Measurements from ENCODE around the gene COX19. TPM values are rescaled to one million over a fixed set of nuclear protein-coding genes. Genes with fewer than 3 reads are reported as not detected.

Gene COX19
- total RNA-seq, 4 donors from 2014 or later = 4.7 to 6.5 (median 5.2) TPM

- TF ChIP-seq POLR2A (IDR thresholded peaks at IDR 0.05) (no peak), CTCF (IDR thresholded peaks at IDR 0.05 in 4 of 5, conservative IDR thresholded peaks at IDR 0.05 in 1 of 5) (no peak)
- no peak for DNase-seq
- Histone ChIP-seq H3K27me3 (no peaks in the 10 kb centered on the region), H3K9me3 (no peaks in the 10 kb centered on the region), H3K36me3 (peaks cover 0 to 46% of the 10 kb centered on the region in 2 donors), H3K27ac (no peak overlapping the region), H3K4me3 (no peak overlapping the region), H3K4me1 (peaks cover 15 to 18% of the 10 kb centered on the region in 2 donors)
- in situ Hi-C loops (cut with MboI; ENCODE audit: low sequenced_read_pairs in 4 of 4) = no loop called here
- ATAC-seq = no peak
- intact Hi-C loops (cut with DNase I; ENCODE audit: low total_unique reads) = no loop called here
Measured at GRCh38 chr7:972110-972509, 3.2 kb downstream of the COX19 start.

- Histone ChIP-seq H3K4me3 (no peak overlapping the region), H3K27me3 (no peaks in the 10 kb centered on the region), H3K36me3 (peaks cover 0 to 49% of the 10 kb centered on the region in 2 donors), H3K9me3 (no peaks in the 10 kb centered on the region), H3K4me1 (peaks cover 18 to 19% of the 10 kb centered on the region in 2 donors), H3K27ac (no peak overlapping the region)
- DNase-seq (no peak), ATAC-seq (no peak)
- in situ Hi-C loops (cut with MboI; ENCODE audit: low sequenced_read_pairs in 4 of 4) (no loop called here), intact Hi-C loops (cut with DNase I; ENCODE audit: low total_unique reads) (no loop called here)
- TF ChIP-seq POLR2A (IDR thresholded peaks at IDR 0.05) = no peak
- TF ChIP-seq CTCF (IDR thresholded peaks at IDR 0.05 in 4 of 5, conservative IDR thresholded peaks at IDR 0.05 in 1 of 5) = no peak
Measured at GRCh38 chr7:970744-971143, 4.6 kb downstream of the COX19 start.

GRCh38 chr7:969403-969802 is 5.9 kb downstream of the COX19 start:
- Histone ChIP-seq H3K4me1 (peaks cover 28 to 30% of the 10 kb centered on the region in 2 donors), H3K9me3 (no peaks in the 10 kb centered on the region), H3K27me3 (no peaks in the 10 kb centered on the region), H3K27ac (no peak overlapping the region), H3K4me3 (no peak overlapping the region), H3K36me3 (peaks cover 0 to 49% of the 10 kb centered on the region in 2 donors)
- intact Hi-C loops (cut with DNase I; ENCODE audit: low total_unique reads) = no loop called here
- in situ Hi-C loops (cut with MboI; ENCODE audit: low sequenced_read_pairs in 4 of 4) = no loop called here
- DNase-seq (no peak), ATAC-seq (no peak)
- TF ChIP-seq CTCF (IDR thresholded peaks at IDR 0.05 in 4 of 5, conservative IDR thresholded peaks at IDR 0.05 in 1 of 5) (no peak), POLR2A (IDR thresholded peaks at IDR 0.05) (no peak)

GRCh38 chr7:968205-969105 is 6.9 kb downstream of the COX19 start:
- TF ChIP-seq CTCF (IDR thresholded peaks at IDR 0.05 in 4 of 5, conservative IDR thresholded peaks at IDR 0.05 in 1 of 5) (no peak), POLR2A (IDR thresholded peaks at IDR 0.05) (no peak)
- intact Hi-C loops (cut with DNase I; ENCODE audit: low total_unique reads) (no loop called here), in situ Hi-C loops (cut with MboI; ENCODE audit: low sequenced_read_pairs in 4 of 4) (no loop called here)
- H3K9me3 ChIP-seq = no peaks in the 10 kb centered on the region
- peaks cover 0 to 49% of the 10 kb centered on the region in 2 donors for H3K36me3 ChIP-seq
- H3K27me3 ChIP-seq = no peaks in the 10 kb centered on the region
- no peak overlapping the region for H3K27ac ChIP-seq
- ATAC-seq = no peak
- H3K4me3 ChIP-seq = no peak overlapping the region
- no peak for DNase-seq
- peaks cover 23 to 30% of the 10 kb centered on the region in 2 donors for H3K4me1 ChIP-seq

Data from gastrocnemius medialis (tissue), 4 donors.